Stimulated activated effector memory CD8-positive, alpha-beta T cell treated with anti-CD3 and anti-CD28 coated beads, Interleukin-12 subunit alpha, Interleukin-12 subunit beta, amount 100 ng/mL, for 72 hours (primary cell): Measurements from ENCODE around the gene RARB.

Experiments used
- ATAC-seq: fragments of 150-1000 bp; cut with Tn5 transposase; 2 replicates; pipeline ENCODE4 v1.10.0; 2021
- DNase-seq, 2 donors: peaks; one replicate each; pipeline ENCODE4 v3.0.0; 2021 to 2022; ENCODE audit warnings: low spot score in 2 of 2
- H3K27ac Mint-ChIP-seq: one replicate; pipeline ENCODE4 v1.8.0; 2022; ENCODE audit warnings: mild to moderate bottlenecking, mixed read lengths
- H3K36me3 Mint-ChIP-seq: one replicate; pipeline ENCODE4 v1.8.0; 2022; ENCODE audit warnings: mild to moderate bottlenecking, mixed read lengths
- H3K4me1 Mint-ChIP-seq: one replicate; pipeline ENCODE4 v1.8.0; 2022; ENCODE audit warnings: mixed read lengths
- H3K4me3 Mint-ChIP-seq: one replicate; pipeline ENCODE4 v1.8.0; 2022; ENCODE audit warnings: mild to moderate bottlenecking, mixed read lengths
- H3K9me3 Mint-ChIP-seq: one replicate; pipeline ENCODE4 v1.8.0; 2022; ENCODE audit warnings: mixed read lengths

Gene RARB

DNA sequence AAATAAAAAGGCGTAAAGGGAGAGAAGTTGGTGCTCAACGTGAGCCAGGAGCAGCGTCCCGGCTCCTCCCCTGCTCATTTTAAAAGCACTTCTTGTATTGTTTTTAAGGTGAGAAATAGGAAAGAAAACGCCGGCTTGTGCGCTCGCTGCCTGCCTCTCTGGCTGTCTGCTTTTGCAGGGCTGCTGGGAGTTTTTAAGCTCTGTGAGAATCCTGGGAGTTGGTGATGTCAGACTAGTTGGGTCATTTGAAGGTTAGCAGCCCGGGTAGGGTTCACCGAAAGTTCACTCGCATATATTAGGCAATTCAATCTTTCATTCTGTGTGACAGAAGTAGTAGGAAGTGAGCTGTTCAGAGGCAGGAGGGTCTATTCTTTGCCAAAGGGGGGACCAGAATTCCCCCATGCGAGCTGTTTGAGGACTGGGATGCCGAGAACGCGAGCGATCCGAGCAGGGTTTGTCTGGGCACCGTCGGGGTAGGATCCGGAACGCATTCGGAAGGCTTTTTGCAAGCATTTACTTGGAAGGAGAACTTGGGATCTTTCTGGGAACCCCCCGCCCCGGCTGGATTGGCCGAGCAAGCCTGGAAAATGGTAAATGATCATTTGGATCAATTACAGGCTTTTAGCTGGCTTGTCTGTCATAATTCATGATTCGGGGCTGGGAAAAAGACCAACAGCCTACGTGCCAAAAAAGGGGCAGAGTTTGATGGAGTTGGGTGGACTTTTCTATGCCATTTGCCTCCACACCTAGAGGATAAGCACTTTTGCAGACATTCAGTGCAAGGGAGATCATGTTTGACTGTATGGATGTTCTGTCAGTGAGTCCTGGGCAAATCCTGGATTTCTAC is at the start of gene RARB:
TSS of gene RARB (plus strand) at position 322 of the 847 bp plus-strand sequence. CDS start at position 791, 469 bp downstream.
- ATAC-seq, result no peak
- no peak within 1 kb of the TSS for H3K27ac Mint-ChIP-seq
- no peak for DNase-seq

DNA sequence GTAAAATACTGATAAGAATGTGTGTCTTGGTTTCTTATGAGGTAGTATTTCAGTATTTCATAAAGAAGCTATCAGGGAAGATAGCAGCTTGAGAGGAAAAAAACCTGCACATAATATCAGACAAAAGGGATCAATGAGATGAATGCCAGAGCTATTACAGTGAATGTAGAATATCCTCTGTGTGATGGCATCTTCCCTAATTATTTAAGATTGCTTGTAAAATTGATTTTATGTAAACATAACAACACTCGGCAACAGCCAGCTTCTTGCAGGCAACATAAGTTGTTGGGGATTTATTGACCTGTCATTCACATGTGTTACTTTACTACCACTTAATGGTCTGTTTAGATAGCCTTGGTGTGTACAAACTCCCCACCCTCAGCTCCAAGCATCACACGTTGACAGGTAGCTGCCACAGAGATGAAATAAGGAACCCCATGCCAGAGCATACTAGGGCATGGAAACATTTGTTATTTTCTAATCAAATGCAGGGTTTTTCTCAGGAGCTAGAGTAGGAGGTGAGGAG is 49.2 kb upstream of the RARB start:
- H3K36me3 Mint-ChIP-seq, result no peaks in the 10 kb centered on the region
- no peak overlapping the region for H3K4me3 Mint-ChIP-seq
- peaks cover 2% of the 10 kb centered on the region for H3K9me3 Mint-ChIP-seq
- no peaks in the 10 kb centered on the region for H3K4me1 Mint-ChIP-seq
- ATAC-seq, result no peak
- H3K27ac Mint-ChIP-seq, result no peak overlapping the region
- no peak for DNase-seq

More for the DNA sequence above, at the start of gene RARB:
- Mint-ChIP-seq H3K4me1 (no peaks in the 10 kb centered on the region), H3K36me3 (no peaks in the 10 kb centered on the region), H3K9me3 (no peaks in the 10 kb centered on the region), H3K4me3 (no peak within 1 kb of the TSS)

DNA sequence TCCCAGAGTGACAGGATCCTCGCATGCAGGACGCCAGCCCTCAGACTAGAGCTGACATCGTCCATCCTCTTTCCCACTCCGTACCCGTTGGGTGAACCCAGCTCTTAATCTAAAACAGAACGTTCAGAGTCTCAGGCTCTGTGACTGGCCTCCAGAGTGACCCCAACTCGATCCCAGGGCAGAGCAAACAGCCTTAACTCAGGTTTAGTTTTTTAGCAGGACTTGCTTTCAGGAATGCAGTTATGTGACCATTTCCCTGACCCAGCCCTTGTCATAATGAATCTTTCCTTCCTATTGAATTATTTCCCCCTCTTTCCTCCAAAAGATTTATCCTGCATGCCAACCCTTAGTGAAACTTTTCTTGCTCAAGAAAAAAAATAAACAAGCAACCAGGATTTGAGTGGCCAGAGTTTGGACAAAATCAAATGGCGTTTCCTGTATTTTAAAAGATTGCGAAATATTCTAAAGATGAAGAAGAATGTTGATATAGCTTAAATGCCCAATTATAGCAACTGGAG is 47.8 kb upstream of the RARB start:
- no peaks in the 10 kb centered on the region for H3K4me1 Mint-ChIP-seq
- no peaks in the 10 kb centered on the region for H3K36me3 Mint-ChIP-seq
- peaks cover 2% of the 10 kb centered on the region for H3K9me3 Mint-ChIP-seq
- no peak for ATAC-seq
- H3K27ac Mint-ChIP-seq, result no peak overlapping the region
- no peak for DNase-seq
- no peak overlapping the region for H3K4me3 Mint-ChIP-seq

DNA sequence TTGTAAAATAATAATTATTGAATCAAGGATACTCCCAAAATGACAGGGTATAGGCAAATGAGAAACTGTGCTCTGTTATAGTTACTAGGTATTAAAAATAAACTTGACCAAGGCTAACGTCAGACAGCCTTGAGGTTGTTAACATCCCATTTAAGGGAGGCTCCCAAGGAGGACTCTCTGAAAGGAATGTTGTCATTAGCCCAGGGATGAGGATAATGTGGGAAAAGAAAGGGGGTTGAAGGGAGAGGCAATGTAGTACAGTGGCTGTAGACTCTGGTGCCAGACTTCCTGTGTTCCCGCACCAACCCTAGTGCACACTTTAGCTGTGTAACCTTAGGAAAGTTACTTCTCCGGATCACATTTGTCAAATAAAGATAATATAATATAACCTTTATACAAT is 47.0 kb upstream of the RARB start:
- no peak for ATAC-seq
- no peaks in the 10 kb centered on the region for H3K4me1 Mint-ChIP-seq
- H3K36me3 Mint-ChIP-seq, result no peaks in the 10 kb centered on the region
- no peak overlapping the region for H3K4me3 Mint-ChIP-seq
- no peak overlapping the region for H3K27ac Mint-ChIP-seq
- no peak for DNase-seq
- H3K9me3 Mint-ChIP-seq, result peaks cover 2% of the 10 kb centered on the region

DNA sequence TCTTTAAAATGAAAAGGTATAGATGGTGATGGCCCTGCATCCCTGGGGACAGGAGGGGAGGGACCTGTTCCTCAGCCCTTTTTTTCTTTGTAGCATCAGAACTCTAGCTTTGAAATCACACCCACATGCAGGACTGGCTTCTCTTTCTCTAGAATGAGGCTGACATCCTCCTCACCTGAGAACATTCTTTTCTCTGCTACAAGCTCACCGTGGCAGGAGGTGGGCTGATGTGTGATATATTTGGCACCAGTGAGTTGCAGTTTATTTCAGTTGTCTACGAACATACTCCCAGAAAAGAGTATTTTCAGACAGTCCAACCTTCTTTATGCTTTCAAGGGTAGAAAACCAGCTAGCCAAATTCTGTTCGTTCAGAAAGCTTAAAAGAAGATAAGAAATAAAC is 43.6 kb upstream of the RARB start:
- Mint-ChIP-seq H3K9me3 (peaks cover 2% of the 10 kb centered on the region), H3K4me3 (no peak overlapping the region), H3K27ac (no peak overlapping the region), H3K4me1 (no peaks in the 10 kb centered on the region), H3K36me3 (no peaks in the 10 kb centered on the region)
- ATAC-seq, result no peak
- DNase-seq, result no peak

DNA sequence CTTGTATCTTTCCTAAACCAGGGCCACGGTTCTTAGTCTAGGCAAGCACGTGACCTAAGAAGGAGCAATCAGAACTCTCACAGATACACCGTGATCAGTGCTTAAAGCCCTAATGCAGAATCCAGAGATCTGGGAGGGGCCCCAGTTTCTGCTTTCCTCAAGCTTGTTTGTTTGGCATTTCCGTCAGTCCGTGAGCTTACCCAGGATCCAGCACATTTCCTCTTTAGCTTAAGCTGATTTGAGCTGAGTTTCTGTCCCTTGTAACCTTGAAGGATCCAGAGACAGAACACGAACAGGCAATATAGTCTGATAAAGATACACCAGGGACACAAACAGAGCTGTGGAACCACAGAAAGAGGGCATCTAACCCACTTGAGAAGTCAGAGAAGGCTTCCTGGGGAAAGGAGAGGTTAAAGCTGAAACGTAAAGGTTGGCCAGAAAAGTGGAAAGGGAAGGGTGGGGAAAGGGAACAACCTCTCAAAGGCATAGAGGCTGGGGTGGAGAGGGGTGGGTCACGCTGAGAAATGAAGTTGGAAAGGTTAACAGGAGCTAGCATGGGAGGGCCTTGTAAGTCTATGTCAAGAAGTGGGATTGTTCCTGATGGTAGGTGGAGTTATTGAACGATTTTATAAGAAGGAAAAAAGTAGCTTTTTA is 42.1 kb upstream of the RARB start:
- no peak for DNase-seq
- H3K36me3 Mint-ChIP-seq, result no peaks in the 10 kb centered on the region
- peaks cover 6% of the 10 kb centered on the region for H3K9me3 Mint-ChIP-seq
- no peak overlapping the region for H3K27ac Mint-ChIP-seq
- no peaks in the 10 kb centered on the region for H3K4me1 Mint-ChIP-seq
- ATAC-seq, result no peak
- no peak overlapping the region for H3K4me3 Mint-ChIP-seq

DNA sequence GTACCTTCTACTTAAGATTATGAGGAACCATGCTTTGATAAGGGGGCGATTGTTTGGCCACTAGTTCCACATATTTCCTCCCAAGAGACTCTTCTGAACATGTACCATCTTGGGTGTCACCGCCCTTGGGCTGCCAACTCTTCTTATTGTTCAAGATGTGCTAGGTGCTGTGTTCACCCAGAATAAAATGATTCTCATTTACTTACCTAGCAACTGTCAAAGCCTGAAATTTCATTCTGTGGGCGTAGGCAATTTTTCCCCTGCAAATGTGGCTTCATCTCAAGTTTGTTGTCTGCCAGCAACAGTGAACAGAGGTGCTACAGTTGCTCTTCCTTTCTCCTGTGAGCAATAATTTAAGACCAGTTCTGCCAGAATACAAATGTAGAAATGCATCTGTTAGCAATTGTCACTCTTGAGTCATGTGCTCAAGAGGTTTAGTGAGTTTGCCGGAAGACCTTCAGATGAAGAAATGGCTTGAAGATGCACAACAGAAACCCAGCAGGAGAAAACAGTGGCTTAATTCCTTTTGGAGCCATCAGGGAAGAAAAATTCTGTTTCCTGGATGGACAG is 41.3 kb upstream of the RARB start:
- Mint-ChIP-seq H3K9me3 (peaks cover 6% of the 10 kb centered on the region), H3K4me3 (no peak overlapping the region), H3K27ac (no peak overlapping the region), H3K36me3 (no peaks in the 10 kb centered on the region), H3K4me1 (no peaks in the 10 kb centered on the region)
- no peak for ATAC-seq
- DNase-seq, result no peak

DNA sequence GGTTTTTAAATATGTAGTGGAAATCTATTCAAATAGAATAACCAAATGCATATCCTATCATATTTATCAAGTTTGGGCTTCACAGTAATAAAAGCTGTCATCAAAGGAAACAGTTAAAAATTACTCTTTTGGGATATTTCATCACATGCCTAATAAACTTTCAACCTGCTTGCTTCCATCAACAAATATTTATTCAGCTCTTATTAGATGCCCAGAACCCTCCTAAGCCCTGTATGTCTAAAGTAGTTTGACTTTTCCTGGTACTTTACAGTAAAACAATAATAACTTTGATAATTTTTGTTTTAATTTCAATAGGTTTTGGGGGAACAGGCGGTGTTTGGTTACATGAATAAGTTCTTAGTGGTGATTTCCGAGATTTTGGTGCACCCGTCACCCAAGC is 37.5 kb upstream of the RARB start:
- H3K9me3 Mint-ChIP-seq, result peaks cover 9% of the 10 kb centered on the region
- H3K27ac Mint-ChIP-seq, result no peak overlapping the region
- no peaks in the 10 kb centered on the region for H3K36me3 Mint-ChIP-seq
- H3K4me3 Mint-ChIP-seq, result no peak overlapping the region
- no peaks in the 10 kb centered on the region for H3K4me1 Mint-ChIP-seq
- ATAC-seq (no peak), DNase-seq (no peak)

DNA sequence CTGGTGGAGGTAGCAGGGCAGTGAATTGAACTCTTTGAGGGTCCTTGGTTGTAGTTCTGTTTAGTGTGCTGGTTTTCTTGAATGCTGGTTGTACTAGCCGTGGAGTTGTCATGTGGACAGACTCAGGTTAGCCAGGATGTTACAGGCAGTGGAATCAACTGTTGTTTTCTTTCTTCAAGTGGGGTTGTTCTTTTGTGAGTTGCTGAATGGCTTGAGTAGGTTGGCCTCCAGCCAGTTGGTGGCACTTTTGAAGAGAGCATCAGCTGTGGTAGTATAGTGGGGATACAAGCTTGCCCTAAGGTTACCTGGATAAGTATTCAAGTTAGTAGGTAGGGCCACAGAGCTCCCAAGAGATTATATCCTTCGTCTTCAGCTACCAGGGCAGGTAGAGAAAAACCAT is 31.8 kb upstream of the RARB start:
- Mint-ChIP-seq H3K4me3 (no peak overlapping the region), H3K27ac (no peak overlapping the region), H3K9me3 (peaks cover 7% of the 10 kb centered on the region), H3K4me1 (no peaks in the 10 kb centered on the region), H3K36me3 (no peaks in the 10 kb centered on the region)
- ATAC-seq (no peak), DNase-seq (no peak)

DNA sequence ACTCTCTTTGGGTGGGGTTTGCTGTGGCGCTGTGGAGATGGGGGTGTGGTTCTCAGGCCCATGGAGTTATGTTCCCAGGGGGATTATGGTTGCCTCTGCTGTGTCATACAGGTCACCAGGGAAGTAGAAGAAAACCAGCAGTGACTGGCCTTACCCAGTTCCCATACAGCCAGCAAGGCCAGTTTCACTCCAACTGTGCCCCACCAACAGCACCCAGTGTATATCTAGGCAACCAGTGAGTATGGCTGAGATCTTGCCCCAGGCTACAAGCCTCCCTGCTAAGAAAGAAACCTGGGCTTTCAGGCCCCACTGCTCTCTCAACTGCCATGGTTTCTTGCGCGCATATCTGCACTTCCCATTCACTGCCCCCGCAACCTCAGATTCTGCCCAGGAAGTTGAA is 31.4 kb upstream of the RARB start:
- no peak overlapping the region for H3K4me3 Mint-ChIP-seq
- no peak for ATAC-seq

DNA sequence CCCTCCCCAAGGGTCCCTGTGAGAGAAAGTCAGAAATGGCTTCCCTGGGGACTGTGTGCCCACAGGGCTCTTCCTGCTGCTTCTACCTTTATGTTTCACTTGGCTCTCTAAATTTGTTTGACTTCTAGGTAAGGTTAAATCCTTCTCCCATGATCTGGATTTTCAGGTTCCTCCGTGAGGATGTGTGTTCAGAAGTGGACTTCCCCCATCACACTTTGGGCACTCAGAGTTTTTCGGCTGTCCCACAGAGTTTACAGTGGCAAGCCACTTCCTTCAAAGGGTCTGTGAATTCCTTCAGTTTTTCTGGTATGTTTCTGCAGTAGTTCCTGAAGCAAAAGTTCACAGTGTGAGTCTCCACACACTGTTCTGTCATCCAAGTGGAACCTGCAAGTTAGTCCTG is 30.9 kb upstream of the RARB start:
- ATAC-seq, result no peak
- Mint-ChIP-seq H3K4me1 (no peaks in the 10 kb centered on the region), H3K4me3 (no peak overlapping the region), H3K27ac (no peak overlapping the region), H3K9me3 (peaks cover 11% of the 10 kb centered on the region), H3K36me3 (no peaks in the 10 kb centered on the region)
- DNase-seq, result no peak

More for the DNA sequence above, 31.4 kb upstream of the RARB start:
- H3K4me1 Mint-ChIP-seq, result no peaks in the 10 kb centered on the region
- no peak overlapping the region for H3K27ac Mint-ChIP-seq
- DNase-seq, result no peak
- no peaks in the 10 kb centered on the region for H3K36me3 Mint-ChIP-seq
- H3K9me3 Mint-ChIP-seq, result peaks cover 11% of the 10 kb centered on the region

DNA sequence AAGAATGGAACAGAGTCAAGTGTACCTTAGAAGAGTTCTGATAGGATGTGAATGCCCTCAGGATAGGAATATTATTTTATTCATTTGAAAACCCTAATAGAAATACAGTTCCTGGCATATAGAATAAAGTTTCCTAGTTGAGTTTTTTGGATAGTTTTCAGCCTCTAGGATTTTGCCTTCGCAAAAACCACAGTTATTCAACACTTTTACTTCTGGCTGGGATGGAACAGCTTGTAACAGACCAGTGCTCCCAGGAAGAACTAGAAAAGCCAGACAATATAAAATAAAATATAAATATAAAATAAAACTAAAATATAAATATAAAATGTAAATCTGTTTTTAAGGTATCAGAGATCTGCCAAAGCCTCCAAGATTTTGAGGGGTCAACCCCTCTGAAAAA is 27.5 kb upstream of the RARB start:
- ATAC-seq (no peak), DNase-seq (no peak)
- no peak overlapping the region for H3K27ac Mint-ChIP-seq
- peaks cover 10% of the 10 kb centered on the region for H3K9me3 Mint-ChIP-seq
- no peaks in the 10 kb centered on the region for H3K36me3 Mint-ChIP-seq
- no peak overlapping the region for H3K4me3 Mint-ChIP-seq
- H3K4me1 Mint-ChIP-seq, result no peaks in the 10 kb centered on the region

DNA sequence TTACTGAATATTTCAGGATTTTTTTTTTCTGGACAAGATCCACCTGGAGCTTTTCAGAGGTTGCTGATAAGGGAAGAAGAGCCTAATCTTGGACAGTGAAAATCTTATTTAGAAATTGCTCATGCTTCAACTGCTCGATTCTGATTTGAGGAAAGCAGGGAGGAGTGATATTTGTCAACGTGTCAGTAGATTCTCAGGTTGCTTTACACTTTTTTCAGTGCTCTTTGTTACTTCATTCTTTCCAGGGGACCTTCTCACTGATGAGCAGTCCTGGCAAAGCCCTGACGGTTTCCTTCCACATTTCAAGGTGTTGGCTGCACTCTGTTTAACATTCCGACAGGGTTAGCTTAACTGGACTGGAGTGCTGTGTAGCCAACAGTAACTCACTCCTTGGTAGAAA is 24.1 kb upstream of the RARB start:
- H3K9me3 Mint-ChIP-seq, result peaks cover 6% of the 10 kb centered on the region
- no peaks in the 10 kb centered on the region for H3K4me1 Mint-ChIP-seq
- DNase-seq (no peak), ATAC-seq (no peak)
- H3K4me3 Mint-ChIP-seq, result no peak overlapping the region
- H3K27ac Mint-ChIP-seq, result no peak overlapping the region
- no peaks in the 10 kb centered on the region for H3K36me3 Mint-ChIP-seq

DNA sequence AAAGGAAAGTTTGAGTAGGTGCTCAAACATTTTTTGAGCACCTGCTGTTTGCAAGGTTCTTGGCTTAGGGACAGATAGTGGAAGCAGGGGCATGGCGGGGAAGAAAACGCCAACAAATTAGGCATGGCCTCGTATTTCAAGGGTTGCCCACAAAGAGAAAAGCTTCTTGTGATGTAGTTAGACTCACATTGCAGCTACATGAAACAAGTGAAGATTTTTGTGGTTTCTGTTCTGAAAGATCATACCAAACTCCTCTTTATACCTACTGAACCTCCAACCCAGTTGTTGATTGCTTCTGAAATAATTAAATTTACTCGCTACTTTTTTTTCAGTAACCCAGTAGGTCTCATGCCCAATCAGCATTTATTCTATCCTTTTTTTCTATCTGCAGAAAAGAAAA is 23.5 kb upstream of the RARB start:
- no peaks in the 10 kb centered on the region for H3K36me3 Mint-ChIP-seq
- no peak for ATAC-seq
- peaks cover 6% of the 10 kb centered on the region for H3K9me3 Mint-ChIP-seq
- no peaks in the 10 kb centered on the region for H3K4me1 Mint-ChIP-seq
- no peak overlapping the region for H3K27ac Mint-ChIP-seq
- no peak overlapping the region for H3K4me3 Mint-ChIP-seq
- no peak for DNase-seq

DNA sequence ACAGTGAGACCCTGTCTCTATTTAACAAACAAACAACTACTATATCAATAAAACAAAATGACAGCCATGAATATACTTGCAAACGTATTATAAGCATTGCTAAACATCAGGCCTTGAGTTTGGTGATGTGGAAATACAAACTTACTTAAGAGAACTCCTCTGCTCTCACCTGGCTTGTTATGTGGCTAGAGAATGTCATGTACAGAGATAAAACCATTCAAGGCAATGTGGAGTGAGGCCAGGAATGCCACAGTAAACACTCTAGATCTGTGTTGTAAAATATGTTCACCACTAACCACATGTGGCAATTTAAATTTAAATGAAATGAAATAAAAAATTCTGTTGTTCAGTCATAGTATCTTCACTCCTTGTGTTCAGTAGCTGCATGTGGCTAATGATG is 22.7 kb upstream of the RARB start:
- no peak for DNase-seq
- ATAC-seq, result no peak
- no peaks in the 10 kb centered on the region for H3K4me1 Mint-ChIP-seq
- H3K27ac Mint-ChIP-seq, result no peak overlapping the region
- peaks cover 6% of the 10 kb centered on the region for H3K9me3 Mint-ChIP-seq
- no peaks in the 10 kb centered on the region for H3K36me3 Mint-ChIP-seq
- no peak overlapping the region for H3K4me3 Mint-ChIP-seq
